Osteoblast (primary cell): ENCODE data around the gene TMPRSS4. TPM values are rescaled to one million over a fixed set of nuclear protein-coding genes. Genes with fewer than 3 reads are reported as not detected.

Experiments
- DNase-seq: peaks from one replicate; pipeline ENCODE4 v3.0.0; 2011; ENCODE audit warnings: low spot score, mixed read lengths; ENCODE audit not compliant: insufficient read length; ENCODE audit errors: missing footprints
- H2AFZ ChIP-seq: 2 replicates; pipeline ENCODE4 v1.6.0; 2011; ENCODE audit warnings: mild to moderate bottlenecking, low read length
- H3K27ac ChIP-seq: 2 replicates; pipeline ENCODE4 v1.5.1; 2011; ENCODE audit warnings: mild to moderate bottlenecking, low read depth, low read length, moderate library complexity
- H3K27me3 ChIP-seq: 2 replicates; pipeline ENCODE4 v1.6.0; 2012; ENCODE audit warnings: mild to moderate bottlenecking, control low read depth, inconsistent platforms, low read length, moderate library complexity; ENCODE audit not compliant: insufficient read depth
- H3K36me3 ChIP-seq: 2 replicates; pipeline ENCODE4 v1.5.1; 2011; ENCODE audit warnings: mild to moderate bottlenecking, low read length, control low read depth, moderate library complexity; ENCODE audit not compliant: insufficient read depth
- H3K4me1 ChIP-seq: 2 replicates; pipeline ENCODE4 v1.5.1; 2011; ENCODE audit warnings: mild to moderate bottlenecking, low read length, control low read depth, moderate library complexity; ENCODE audit not compliant: insufficient read depth
- H3K4me2 ChIP-seq: 2 replicates; pipeline ENCODE4 v1.6.0; 2011; ENCODE audit warnings: mild to moderate bottlenecking, low read length; ENCODE audit not compliant: insufficient read depth
- H3K4me3 ChIP-seq: fragments of 200-600 bp; sonication (generic); 3 replicates; pipeline ENCODE4 v1.5.1; 2012; ENCODE audit warnings: mild to moderate bottlenecking, low read length, inconsistent platforms; ENCODE audit not compliant: insufficient read depth
- H3K79me2 ChIP-seq: 2 replicates; pipeline ENCODE4 v1.6.0; 2012; ENCODE audit warnings: mild to moderate bottlenecking, low read length, control low read depth, inconsistent platforms; ENCODE audit not compliant: insufficient read depth
- H3K9me3 ChIP-seq: 2 replicates; pipeline ENCODE4 v1.5.1; 2011; ENCODE audit warnings: low read depth, low read length, control low read depth
- H4K20me1 ChIP-seq: 2 replicates; pipeline ENCODE4 v1.6.0; 2012; ENCODE audit warnings: mild to moderate bottlenecking, low read length, control low read depth; ENCODE audit not compliant: insufficient read depth
- CTCF ChIP-seq: IDR thresholded peaks from 2 replicates; pipeline ENCODE4 v1.5.1; 2011; ENCODE audit warnings: mild to moderate bottlenecking, low read depth, low read length, moderate library complexity; ENCODE audit errors: extremely low read depth
- total RNA-seq: library from RNA; depleted of rRNA; stranded (reverse); fragments of >200 nt; gene quantifications from 2 replicates; pipeline ENCODE4 v1.2.3, GENCODE V29; 2012

The TMPRSS4 gene
- total RNA-seq, 1 donor = not detected

DNA sequence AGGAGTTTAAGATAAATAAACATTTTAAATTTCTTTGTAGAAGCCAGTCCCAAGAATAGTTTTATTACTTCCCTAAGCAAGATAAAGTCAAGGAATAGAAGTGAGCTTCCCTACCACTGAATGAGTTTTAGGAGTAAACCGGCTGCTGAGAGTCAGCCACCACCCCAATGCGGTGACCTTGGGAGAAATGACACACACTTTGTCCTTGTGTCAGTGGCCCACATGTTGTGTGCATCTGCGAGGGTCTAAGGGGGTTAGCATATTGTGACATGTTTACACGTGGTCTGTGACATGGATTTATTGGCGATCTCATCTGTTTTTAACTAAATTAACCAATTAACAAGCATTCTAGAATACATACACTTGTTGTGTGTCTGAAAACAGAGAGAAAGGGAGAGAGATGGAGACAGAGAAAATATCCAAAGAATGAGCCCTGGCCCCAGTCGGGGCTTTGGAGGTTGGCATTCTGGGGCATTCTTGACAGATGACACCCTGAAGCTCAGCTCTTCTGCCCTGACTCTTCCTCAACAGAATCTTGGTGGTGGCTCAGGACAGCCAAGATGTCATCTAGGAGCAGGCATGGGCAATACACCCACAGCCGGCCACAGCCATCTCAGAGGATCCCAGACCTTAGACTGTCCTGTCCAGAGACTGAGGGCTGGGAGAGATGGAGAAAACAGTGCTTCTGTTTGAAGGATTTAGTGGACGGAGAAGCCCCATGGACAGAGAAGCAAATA is 29.7 kb upstream of the TMPRSS4 start:
- H4K20me1 ChIP-seq = no peaks in the 10 kb centered on the region
- no peaks in the 10 kb centered on the region for H3K79me2 ChIP-seq
- no peaks in the 10 kb centered on the region for H3K27me3 ChIP-seq
- TF ChIP-seq CTCF = no peak
- no peaks in the 10 kb centered on the region for H3K4me1 ChIP-seq
- H2AFZ ChIP-seq = no peak overlapping the region
- H3K36me3 ChIP-seq = no peaks in the 10 kb centered on the region
- no peak overlapping the region for H3K4me2 ChIP-seq
- H3K9me3 ChIP-seq = no peaks in the 10 kb centered on the region
- H3K27ac ChIP-seq = no peak overlapping the region
- no peak for DNase-seq
- H3K4me3 ChIP-seq = no peak overlapping the region

DNA sequence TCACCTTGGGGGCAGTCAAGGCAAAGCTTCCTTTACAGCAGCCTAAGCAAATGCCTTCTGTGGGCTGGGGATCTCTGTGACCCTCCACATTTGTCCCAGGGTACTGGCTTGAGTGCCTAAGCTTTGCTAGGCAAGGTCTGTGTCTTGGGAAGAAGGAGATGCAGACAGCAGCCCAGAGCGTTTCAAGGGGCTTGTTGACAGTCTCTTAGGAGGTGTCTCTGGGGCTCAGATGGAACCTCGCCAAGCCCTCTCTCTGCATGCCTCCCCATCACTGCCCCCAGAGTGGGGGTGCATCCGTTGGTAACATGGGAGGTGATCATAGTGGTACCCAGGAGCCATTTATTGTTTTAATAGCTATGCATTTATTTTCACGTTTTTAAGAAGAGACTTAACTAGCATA is 29.1 kb upstream of the TMPRSS4 start:
- H3K4me2 ChIP-seq = no peak overlapping the region
- no peak for DNase-seq
- no peaks in the 10 kb centered on the region for H3K79me2 ChIP-seq
- no peak for TF ChIP-seq CTCF
- H3K36me3 ChIP-seq = no peaks in the 10 kb centered on the region
- no peaks in the 10 kb centered on the region for H4K20me1 ChIP-seq
- no peak overlapping the region for H3K4me3 ChIP-seq
- no peaks in the 10 kb centered on the region for H3K9me3 ChIP-seq
- H2AFZ ChIP-seq = no peak overlapping the region
- H3K27ac ChIP-seq = no peak overlapping the region
- H3K27me3 ChIP-seq = no peaks in the 10 kb centered on the region
- H3K4me1 ChIP-seq = no peaks in the 10 kb centered on the region

- Histone ChIP-seq H3K27me3 (no peaks in the 10 kb centered on the region), H3K36me3 (no peaks in the 10 kb centered on the region), H3K4me1 (no peaks in the 10 kb centered on the region), H3K4me3 (no peak overlapping the region), H3K4me2 (no peak overlapping the region), H3K27ac (no peak overlapping the region), H3K79me2 (no peaks in the 10 kb centered on the region), H4K20me1 (no peaks in the 10 kb centered on the region), H2AFZ (no peak overlapping the region), H3K9me3 (no peaks in the 10 kb centered on the region)
- no peak for TF ChIP-seq CTCF
- no peak for DNase-seq
Observed at GRCh38 chr11:118048472-118049370, 28.2 kb upstream of the TMPRSS4 start.

- no peaks in the 10 kb centered on the region for H3K79me2 ChIP-seq
- no peak overlapping the region for H3K4me2 ChIP-seq
- TF ChIP-seq CTCF = no peak
- no peak for DNase-seq
- H3K27ac ChIP-seq = no peak overlapping the region
- H3K4me1 ChIP-seq = no peaks in the 10 kb centered on the region
- no peaks in the 10 kb centered on the region for H3K27me3 ChIP-seq
- H3K4me3 ChIP-seq = no peak overlapping the region
- no peaks in the 10 kb centered on the region for H3K36me3 ChIP-seq
- H4K20me1 ChIP-seq = no peaks in the 10 kb centered on the region
- no peak overlapping the region for H2AFZ ChIP-seq
- no peaks in the 10 kb centered on the region for H3K9me3 ChIP-seq
Observed at GRCh38 chr11:118049771-118050170, 27.1 kb upstream of the TMPRSS4 start.
